Stimulated activated naive CD4-positive, alpha-beta T cell treated with Interleukin-2 at 50 U/mL for 16 hours (primary cell): ENCODE results near the gene ID2.

Source experiments
- DNase-seq: peaks from one replicate; lab custom pipeline; 2025; lab: John Stamatoyannopoulos, UW

The ID2 gene, protein sequence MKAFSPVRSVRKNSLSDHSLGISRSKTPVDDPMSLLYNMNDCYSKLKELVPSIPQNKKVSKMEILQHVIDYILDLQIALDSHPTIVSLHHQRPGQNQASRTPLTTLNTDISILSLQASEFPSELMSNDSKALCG

DNA sequence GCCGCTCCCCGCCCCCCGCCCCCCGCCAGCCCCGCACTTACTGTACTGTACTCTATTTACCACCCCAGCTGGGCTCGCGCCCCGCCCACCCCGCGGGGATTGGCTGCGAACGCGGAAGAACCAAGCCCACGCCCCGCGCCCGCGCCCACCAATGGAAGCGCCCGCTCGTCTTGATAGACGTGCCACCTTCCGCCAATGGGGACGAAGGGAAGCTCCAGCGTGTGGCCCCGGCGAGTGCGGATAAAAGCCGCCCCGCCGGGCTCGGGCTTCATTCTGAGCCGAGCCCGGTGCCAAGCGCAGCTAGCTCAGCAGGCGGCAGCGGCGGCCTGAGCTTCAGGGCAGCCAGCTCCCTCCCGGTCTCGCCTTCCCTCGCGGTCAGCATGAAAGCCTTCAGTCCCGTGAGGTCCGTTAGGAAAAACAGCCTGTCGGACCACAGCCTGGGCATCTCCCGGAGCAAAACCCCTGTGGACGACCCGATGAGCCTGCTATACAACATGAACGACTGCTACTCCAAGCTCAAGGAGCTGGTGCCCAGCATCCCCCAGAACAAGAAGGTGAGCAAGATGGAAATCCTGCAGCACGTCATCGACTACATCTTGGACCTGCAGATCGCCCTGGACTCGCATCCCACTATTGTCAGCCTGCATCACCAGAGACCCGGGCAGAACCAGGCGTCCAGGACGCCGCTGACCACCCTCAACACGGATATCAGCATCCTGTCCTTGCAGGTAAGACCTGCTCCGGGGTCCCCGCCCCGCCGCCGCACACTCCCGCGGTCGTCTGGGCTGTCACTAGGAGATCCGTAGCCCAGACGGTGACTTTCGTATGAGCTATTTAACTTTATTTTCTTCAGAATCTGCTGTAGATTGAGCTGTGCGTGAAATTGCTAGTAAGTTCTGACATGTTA is at the start of gene ID2:
Gene ID2, plus strand, starts transcription at position 271 of the 907 bp plus-strand sequence. Its CDS starts 110 bp downstream, at position 381.
- peak; percentile 98 for DNase-seq

DNA sequence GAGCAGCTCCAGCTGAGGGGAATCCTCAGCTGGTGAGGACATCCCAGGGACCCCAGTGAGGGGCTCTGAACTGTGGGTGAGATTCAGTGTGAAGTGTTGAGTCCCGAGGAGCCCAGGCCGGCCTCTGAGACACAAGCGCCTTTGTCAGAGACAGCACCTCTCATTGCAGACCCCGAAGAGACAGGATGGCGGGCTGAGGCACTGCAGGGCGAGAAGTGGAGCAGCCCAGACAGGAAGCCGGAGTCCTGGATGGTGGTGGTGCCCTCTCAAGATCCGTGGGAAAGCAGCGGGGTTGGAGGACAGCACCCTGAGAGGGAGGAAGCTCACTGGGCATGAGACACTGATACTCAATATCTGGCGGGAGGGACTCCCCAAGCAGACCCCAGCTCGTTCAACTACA is 49.1 kb upstream of the ID2 start:
- DNase-seq = no peak

DNA sequence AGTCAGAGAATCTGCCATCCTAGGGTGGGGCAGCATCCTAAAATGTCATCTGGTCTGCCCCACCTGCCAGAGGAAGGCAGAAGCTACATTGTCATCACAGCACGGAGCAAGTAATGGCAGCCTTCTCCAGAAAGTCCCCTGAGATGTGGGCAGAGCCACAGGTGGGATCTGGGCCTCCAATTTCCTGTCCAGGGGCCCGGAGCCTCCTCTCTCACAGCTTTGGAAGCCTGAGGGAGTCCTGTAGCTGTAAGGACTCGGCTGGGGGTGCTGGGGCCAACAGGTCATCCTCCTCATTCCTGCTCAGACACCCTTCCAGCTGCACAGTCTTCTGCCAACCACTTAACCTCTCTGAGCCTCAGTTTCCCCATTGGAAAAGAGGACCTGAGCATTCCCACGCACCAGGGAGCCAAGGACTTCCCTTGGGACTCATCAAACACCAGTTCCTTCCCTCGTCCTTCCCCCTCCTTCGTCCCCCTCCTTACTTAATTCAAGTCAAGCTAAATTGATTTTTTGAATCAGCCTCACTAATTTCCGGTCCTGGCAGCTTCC is 48.6 kb upstream of the ID2 start:
- DNase-seq = no peak

DNA sequence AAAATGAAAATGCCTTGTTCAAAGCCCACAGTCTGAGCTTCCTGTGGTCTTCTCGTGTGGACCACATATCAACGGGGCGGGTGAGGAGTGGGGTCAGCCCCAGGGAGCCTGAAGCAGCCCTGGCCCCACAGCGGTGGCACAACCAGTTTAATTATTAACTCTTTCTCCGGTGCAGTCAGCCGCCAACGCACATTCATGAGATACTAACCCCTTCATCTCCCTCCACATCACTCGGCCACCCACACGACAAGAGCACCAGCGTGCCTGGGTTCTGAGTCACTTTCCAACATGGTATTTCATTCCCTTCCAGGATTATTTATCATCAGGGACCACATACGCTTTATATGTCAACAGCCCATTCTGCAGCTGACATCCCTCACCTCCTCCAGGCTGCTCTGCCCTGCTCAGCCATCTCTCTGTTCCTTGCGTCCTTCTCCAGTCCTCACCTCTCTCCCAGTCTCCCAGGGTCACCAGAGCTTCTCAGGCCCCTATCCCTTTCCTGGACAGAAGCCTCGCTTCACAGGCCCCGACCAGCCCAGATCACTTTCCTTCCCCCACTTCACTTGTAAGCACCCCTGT is 48.0 kb upstream of the ID2 start:
- DNase-seq = no peak

DNA sequence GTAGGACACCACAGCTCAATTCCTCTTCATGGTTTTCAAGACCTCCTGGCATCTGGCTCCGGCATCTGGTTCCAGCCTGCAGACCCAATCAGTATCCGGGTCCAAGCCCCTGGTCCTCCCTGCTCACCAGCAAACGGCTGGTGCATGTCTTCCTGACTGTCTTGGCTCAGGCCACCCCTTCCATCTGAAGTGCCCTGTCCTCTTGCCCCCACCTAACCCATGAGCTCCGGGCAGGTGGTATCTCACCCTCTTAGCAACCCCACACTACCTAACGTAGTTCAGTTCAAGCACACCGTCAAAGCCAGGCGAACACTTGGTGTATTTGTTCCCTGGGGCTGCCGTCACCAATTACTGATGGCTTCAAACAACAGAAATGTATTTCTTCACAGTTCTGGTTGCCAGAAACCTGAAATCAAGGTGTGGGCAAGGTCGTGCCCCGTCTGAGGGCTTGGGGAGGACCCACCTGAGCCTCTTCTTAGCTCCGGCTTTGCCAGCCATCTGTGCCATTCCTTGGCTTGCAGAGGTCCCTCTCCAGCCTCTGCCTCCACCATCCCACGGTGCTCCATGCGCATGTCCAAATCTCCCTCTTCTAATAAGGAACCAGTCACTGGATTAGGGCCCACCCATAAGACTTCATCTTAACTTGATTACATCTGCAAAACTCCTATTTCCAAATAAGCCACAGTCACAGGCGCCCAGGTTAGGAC is 47.2 kb upstream of the ID2 start:
- no peak for DNase-seq

DNA sequence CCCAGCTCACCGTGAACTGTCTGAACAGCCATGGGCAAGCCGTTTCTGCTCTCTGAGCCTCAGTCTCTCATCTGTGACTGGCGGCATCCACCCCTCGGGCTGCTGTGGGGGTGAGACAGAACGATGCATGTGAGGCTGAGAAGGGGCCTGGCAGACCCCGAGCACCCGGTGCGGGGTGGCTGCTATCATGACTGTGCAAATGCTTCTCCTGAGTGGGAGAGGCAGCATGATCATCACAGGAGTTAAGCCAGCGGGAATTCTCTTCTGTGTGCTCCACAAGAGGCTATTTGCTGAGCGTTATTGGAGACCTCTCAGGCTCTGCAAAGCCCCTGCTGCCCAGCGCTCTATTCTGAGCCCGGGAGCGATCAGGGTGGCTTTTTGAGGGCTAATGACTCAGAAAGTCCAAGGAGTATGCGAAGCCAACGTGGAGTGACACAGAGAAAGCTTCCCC is 45.8 kb upstream of the ID2 start:
- no peak for DNase-seq

DNA sequence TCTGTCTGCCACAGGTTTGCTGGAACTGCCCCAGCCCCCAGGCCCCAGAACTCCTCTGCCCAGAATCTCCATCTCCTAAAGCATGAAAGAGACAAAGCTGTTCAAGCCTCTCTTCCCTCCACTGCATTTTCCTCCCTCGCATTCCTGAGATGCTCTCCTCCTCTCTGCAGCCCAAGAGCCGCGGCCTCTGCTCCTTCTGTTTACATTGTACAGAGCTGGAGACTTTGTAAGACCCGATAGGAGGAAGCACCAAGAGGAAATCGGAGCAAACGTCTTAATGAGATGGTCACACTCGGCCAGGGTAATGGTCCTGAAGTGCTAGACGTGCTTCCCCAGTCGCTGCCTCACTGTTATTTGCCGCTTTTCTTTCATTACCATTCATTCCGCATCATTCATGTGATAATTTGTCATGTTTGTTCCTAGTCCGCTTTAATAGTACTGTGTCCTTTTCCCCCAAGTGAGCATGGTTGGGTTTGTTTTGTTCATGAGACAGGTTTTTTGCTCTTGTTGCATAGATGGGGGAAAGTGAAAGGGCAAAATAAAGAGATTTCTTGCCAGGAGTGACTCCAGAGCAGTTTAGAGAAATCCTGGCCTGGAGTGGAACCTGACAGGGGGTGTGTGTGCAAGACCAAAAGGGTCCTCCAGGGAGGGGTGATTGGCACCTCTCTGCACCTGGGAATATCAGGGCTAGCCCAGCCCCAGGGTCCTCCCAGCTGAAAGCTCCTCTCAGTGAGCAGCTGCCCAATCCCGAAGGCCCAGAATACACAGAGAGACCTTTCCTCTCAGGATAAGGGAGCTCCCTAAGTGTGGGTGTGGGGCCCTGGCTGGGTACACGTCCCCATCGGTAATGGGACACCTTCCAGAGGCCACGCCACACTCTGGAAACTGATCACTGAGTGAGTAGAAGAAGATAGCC is 44.9 kb upstream of the ID2 start:
- no peak for DNase-seq

DNA sequence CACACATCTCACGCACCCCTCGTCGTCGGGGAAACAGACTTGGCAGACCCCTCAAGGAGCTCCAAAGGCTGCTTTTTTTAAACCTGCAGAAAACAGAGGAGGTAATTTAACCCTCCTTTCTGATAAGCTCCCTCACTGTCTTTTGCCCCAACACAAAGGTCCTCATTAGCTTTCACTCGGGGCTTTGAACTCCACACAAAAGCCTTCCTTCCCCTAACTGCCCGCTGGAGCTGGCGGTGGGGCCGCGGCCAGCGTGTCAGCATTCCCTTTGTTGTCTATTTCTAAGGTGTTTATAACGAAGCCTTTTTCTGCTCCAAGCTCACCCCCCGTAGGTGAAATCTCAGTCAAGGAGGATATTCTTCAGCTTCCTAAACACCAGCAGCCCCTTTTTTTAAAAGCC is 43.5 kb upstream of the ID2 start:
- no peak for DNase-seq

DNA sequence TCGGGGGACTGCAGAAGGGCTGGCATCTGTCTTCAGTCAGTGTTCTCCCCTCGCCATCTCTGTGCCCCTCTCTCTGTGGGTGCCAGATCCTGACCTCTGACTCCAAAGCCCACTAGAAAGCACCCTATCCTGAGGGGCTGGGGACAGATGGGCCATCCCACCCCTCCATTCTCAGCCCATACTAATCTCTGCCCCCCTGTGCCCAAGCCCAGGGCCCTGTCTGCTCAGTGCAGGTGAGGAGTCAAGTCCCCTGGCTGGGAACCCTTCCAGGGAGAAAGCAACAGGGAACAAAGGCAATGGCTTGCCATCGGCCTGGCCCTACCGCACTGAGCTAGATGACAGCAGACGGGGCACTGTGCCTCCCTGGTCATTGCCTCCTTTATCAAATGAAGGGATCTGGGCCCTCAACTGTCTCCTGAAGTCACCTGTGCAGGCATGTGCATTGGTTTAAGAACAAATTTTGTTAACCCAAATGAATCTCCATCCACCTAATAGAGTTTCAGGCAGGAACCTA is 42.7 kb upstream of the ID2 start:
- DNase-seq = no peak

DNA sequence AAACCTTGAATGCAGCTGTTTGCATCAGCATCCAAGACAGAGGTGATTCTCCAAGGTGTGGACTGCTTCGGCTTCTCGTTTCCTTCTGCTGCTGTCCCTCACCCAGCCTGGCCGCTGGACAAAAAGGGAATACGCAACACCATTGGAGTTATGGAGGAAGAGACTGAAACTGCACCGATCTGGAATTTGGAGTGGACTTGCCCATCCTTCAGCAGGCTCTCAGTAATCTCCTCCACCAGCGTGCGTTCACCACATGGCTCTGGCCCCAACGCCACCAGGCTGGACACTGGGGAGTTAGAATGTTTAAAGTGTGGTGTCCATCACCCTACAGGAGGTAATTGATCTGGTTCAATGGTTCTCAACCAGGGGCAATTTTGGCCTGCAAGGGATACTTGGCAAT is 41.4 kb upstream of the ID2 start:
- no peak for DNase-seq

DNA sequence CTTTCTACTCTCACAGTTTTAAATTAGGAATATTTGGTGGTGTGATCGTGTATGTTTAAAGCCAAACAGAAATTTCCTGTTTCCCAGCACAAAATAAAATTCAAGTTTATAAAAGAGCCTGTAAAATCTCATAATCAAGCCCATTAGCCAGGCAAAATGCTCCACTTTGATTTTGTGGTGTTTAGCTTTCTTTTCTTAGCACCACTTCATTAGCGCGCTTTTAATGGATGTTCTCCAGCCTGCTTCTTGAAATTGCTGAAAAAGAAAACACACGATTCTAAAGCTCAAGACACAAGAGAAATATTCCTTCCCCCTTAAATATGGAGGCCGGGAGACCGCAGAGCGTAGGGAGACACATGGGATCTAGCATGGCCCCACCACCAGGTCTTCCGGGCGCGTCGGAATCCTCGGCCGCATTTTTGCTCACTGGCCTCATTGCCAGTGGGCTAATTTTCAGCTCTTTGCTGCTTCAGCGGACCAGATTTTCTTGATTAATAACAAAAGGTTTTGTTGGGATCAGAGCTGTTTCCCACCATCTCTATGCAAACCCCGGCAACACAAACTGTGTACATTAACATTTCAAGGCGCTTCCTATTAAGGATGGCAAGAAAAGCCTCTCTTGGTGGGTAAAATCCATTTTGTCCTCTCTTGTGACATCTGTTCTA is 40.4 kb upstream of the ID2 start:
- no peak for DNase-seq

DNA sequence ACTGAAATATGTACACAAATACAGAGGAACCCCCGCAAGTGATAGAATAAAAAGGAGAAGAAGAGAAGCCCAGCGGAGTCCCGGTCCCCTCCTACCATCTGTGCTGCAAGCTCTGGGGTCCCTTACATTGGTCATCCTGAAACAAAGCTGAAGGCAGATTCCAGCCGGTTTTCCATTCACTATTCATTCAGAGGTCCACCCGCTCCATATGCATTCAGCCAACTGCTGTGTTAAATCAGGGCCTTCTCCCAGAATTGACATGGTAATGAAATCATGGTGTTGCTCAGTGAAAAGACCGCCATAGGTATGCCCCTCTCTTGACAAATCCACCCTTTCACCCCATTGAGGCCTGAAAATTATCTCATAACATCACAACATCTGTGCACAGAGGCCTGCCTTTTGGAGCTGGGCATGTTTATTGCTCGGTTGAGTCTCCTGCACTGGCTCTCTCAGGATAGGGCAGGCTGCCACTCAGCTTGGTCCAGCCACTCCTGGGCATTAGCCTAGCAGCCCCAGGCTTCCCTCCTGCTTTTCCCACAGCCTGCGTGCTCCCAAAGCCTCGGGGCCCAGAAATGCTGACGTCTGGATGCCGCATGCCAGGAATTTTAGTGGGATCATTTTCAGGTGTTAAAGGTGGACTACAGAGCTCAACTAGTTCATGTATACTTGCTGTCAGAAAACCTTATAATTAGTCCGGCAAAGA is 39.3 kb upstream of the ID2 start:
- DNase-seq = no peak

DNA sequence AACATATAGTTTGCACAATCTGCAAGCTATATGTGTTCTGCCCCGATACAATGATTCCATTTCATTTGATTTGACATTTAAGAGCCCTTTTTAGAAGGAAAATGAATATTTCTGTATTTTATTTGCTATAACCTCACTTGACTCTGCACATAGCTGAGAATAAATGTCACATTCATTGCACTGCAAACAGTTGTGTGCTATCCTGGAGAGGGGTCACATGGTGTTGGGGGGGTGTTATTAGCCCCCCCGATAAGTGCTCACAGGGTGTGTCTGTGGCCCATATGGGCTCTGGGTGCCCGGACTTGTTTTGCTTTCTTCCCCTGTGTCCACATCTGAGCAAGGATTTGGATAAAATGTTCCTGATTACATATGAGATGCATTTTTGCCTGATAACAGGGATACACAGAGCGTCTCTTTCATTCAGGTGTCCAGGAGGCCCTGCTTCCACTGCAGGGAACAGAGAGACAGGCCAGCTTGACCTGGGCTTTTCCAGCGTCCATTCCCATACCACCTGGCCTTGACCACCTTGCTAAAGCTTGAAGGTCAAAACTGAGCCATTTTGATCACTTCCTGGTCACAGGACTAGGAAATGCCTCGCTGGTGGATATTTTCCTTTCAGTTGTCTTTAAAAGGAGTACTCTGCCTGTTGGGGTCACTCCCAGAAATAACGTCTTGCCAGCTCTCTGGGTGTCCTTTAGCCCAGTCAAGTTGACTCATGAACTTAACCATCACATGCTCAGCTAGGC is 38.4 kb upstream of the ID2 start:
- no peak for DNase-seq

DNA sequence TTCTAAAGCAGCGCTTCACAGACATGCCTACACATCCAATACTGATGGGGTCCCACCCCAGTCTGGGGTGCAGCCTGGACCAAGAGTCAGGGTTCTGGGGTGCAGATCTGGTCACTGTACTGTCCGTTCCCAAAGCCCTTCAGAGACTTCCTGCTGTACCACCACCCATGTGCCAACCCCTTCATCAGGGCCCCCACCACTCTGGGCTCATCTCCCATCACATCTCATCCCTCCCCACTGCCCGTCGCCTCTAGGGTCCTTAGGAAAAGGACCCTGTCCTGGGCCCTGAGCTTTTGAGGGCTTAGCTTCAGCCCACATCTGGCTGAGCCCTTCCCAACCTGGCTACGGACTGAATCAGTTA is 37.9 kb upstream of the ID2 start:
- no peak for DNase-seq

DNA sequence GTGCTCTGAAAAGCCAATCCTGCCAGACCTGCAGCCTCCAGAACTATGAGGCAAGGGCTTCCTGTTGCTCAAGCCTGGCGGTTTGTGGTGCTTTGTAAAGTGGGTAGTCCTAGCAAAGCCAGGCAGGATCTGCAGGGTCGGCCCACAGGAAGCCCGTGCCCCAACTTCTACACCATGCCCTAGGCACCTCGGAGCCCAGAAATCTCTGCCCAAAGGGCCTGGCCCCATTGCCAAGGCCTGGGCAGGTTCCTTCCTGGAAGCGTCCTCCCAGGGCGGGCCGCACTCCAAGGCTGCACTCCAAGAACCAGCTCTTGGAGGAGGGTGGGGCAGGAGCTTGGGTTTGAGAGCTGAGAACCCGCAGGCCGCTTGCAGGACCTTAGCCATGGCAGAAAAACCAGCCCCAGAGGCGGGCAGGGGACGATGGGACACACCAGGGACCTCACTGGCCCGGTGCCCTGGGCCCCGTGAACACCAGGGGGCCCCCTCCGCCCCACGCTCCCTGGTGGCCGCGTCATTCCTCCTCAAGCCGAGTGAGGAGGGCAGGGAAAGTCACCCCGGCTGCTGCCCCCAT is 37.2 kb upstream of the ID2 start:
- DNase-seq = no peak

DNA sequence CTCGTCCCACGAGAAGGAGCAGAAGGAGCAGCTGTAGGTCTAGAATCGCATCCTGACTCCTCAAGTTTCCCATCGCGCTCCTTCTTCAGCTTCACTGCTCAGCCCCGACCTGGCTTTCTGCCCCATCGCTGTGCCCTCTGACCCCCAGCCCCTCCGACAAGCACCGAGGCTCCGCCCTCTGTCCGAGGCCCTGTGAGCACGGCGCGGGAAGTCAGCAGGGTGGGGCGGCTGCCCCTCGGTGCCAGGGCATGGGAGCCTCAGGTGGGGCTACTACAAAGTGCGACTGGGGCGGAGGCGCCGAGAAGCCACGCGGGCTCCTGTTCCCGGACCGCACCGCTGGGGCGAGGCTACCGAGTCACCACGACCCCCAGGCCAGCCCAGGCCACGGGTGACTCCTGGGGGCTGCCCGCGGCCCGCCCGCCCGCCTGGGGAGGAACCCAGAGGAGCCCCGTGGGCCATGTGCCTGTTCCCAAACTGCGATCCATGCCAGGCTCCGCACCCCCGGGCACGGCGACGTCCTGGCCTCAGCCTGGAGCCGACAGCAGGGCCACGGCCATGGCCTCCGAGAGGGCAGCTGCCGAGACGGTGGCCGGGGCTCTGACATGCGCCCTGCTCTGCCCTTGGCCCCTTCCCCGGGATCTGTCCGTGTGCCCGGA is 36.6 kb upstream of the ID2 start:
- DNase-seq = no peak

DNA sequence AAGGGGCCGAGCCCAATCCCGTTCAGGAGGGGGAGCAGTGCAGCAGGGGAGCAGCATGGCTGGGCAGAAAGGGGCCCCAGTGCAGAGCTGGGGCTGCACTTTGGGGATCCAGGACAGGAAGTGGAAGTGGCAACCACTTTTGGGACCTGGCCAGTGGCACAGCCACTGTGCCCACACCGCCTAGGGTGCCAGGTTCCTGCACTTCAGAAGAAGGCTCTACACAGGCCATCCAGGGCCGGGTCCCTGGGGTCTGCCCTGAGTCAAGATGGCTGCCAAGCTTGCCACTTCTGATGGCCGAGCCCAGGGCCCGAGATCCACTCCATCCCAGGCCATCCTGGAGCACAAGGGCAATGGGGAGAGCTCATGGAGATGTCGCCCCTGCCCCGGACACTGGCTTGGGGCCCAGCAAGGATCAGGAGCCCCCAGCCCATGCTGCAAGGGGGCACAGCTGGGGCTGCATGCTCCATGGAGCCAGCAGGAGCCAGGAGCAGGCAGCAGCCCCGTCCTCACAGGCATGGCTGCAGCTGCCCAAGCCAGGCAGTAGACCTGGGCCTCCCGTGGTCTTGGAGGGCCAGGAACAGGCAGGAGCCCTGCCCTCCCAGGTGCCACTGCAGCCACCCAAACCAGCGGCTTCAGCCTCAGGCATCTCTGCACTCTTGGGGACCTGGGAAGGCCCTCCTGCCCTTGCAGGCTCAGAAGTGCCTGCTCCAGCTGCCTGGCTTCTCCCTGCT is 35.0 kb upstream of the ID2 start:
- no peak for DNase-seq

DNA sequence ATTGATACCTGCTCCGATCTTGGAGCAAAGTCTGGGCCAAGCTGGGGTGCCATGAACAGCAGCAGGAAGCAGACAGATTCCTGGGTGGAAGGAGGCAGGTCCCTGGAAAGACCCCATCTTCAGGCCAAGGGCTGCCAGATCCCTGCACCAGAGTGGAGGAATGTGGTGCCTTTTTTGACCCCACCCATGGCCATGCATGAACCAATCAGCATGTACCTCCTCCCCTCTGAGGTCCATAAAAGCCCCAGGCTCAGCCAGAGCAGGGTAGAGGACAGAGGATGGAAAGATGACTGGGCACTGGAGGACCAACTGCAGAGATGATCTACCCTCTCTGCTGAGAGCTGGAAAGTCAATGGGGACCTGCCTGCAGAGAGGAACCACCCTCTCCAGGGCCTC is 34.4 kb upstream of the ID2 start:
- DNase-seq = no peak
